Heart left ventricle (tissue), 13 donors: ENCODE measurements around the gene TMEM167B.

Source experiments
- CTCF ChIP-seq, 12 donors: fragments of 200-600 bp; sonication (generic) in 4 of 12; IDR thresholded peaks; one replicate each; pipeline versions ENCODE4 v1.5.0 to v1.8.0; 2018 to 2022; ENCODE audit warnings: antibody characterized with exemption in 12 of 12, mild to moderate bottlenecking in 5 of 12
- POLR2A ChIP-seq, 2 donors: fragments of 450-650 bp; IDR thresholded peaks; one replicate each; pipeline ENCODE4 v1.6.1; 2017; ENCODE audit warnings: antibody characterized with exemption in 2 of 2, mild to moderate bottlenecking in 2 of 2, moderate library complexity in 2 of 2
- donor health status: ischemic (EF 13 %, LVEDD 7.1; RV severe dilation, severe dysfunction).
- donor health status: DM: no; HTN: yes; CAD: no.
- donor health status: DM: no; HTN: no; CAD: no.
- donor health status: ischemic (EF 25% LVEDD 6.9; RV normal size, moderate dysfunction).
- donor health status: ischemic (EF 25% LVEDD 5.7; RV mildly dilated, moderate dysfunction).
- donor health status: ischemic (EF 35%, LVEDD 5.7; RV mildly dilated, moderate dysfunction).
- donor health status: nonischemic (EF 11% LVEDD 7.7; RV severe dilation, severe dysfunction).
- donor health status: DM: yes; HTN: yes; CAD: no.
- donor health status: PGD.
- donor health status: ischemic (EF 29% LVEDD 5.4; RV normal size, mild dysfunction).
- donor health status: nonischemic (EF 23%, LVEDD 6.1; RV moderate dilation, normal function).

DNA sequence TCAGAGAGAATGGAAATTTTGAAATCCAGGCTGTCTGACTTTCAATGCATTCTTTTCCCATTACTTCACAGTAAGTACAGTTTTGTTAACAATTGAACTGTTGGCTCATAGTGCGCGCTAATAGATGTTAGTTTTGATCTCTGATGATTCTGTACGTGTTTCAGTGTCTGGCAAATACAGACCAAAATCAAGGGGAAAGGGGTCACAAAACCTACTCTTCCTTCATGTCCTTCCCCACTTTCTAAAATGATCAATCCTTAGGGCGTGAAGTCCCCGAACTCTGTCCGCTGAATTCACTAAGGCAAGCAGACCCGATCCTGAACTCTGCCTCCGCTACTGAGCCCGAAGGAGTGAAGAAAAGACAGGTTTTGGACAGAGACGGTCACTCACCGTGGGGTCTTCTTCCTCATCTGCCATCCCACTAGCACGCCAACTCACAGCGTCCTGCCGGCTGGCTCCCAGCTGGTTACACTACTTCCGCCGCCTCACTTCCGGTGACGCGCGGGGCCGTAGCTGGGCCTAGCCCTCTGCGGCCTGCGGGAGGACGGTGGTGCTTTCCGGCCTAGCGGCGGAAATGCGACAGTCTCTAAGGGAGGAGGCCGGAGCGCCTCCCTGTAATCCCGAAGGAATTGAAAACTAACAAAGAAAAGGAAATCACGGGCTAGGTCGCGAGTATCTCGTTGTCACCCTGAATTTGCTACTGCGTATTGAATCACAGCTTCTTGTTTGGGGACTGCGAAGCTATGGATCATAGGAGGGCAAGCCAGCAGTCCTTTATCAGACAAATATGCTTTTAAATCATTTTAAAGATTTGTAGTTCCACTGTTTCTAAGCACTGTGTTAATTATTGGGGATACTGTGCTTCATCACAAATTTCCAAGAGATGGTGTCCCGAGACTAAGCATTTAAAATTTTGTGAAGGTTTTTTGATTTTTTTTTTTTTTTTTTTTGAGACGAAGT, 14.8 kb upstream of the TMEM167B start, which contains the start of gene TAF13:
- peak in 6 of 12 donors; percentile 14 to 43 (median 35) for TF ChIP-seq CTCF (IDR thresholded peaks at IDR 0.05)
- TF ChIP-seq POLR2A (IDR thresholded peaks at IDR 0.05): peak; percentile 77 to 83
